Cardiac muscle cell (in vitro differentiated cells and primary cell): ENCODE results near the gene SDK2. TPM values are rescaled to one million over a fixed set of nuclear protein-coding genes. Genes with fewer than 3 reads are reported as not detected.

Experiments
- DNase-seq, 2 donors: peaks; one replicate each; pipeline versions ENCODE4 v3.0.0 to v3.0.0-alpha.2; 2010 to 2017; ENCODE audit warnings: low read depth in 1 of 2, low spot score in 1 of 2
- H3K27ac ChIP-seq: fragments of 200-600 bp; sonication (generic); 2 replicates; pipeline ENCODE4 v1.5.1; 2016
- H3K27me3 ChIP-seq: fragments of 200-600 bp; sonication (generic); 2 replicates; pipeline ENCODE4 v1.6.0; 2016; ENCODE audit warnings: control low read depth
- H3K36me3 ChIP-seq: fragments of 200-600 bp; sonication (generic); 2 replicates; pipeline ENCODE4 v1.5.1; 2016; ENCODE audit warnings: control low read depth
- H3K4me1 ChIP-seq: fragments of 200-600 bp; sonication (generic); 2 replicates; pipeline ENCODE4 v1.8.1; 2017; ENCODE audit warnings: low read depth, mild to moderate bottlenecking, mixed run types
- H3K4me3 ChIP-seq: fragments of 200-600 bp; sonication (generic); 2 replicates; pipeline ENCODE4 v1.5.1; 2016; ENCODE audit warnings: mild to moderate bottlenecking
- H3K9me3 ChIP-seq: fragments of 200-600 bp; sonication (generic); 2 replicates; pipeline ENCODE4 v1.5.1; 2017; ENCODE audit warnings: low read depth, mild to moderate bottlenecking, control low read depth
- polyA plus RNA-seq: library from polyadenylated mRNA; unstranded; fragments of >200 nt; fragmentation: Nextera tagmentation; extraction: Ambion mirVana; gene quantifications from 2 replicates; pipeline ENCODE4 v1.2.1, GENCODE V29; 2016
- total RNA-seq: library from RNA; depleted of rRNA; stranded (reverse); fragments of >200 nt; gene quantifications from 2 replicates; pipeline ENCODE4 v1.2.3, GENCODE V29; 2016
- TF ChIP-seq, protein P1 (sequence below): IDR thresholded peaks from 2 replicates; pipeline ENCODE4 v1.5.1; 2012; ENCODE audit warnings: low read depth, mild to moderate bottlenecking, low read length

SDK2 gene
- total and polyA plus RNA-seq, 2 experiments from 2014 or later, result 11.8 to 46.8 TPM

DNA sequence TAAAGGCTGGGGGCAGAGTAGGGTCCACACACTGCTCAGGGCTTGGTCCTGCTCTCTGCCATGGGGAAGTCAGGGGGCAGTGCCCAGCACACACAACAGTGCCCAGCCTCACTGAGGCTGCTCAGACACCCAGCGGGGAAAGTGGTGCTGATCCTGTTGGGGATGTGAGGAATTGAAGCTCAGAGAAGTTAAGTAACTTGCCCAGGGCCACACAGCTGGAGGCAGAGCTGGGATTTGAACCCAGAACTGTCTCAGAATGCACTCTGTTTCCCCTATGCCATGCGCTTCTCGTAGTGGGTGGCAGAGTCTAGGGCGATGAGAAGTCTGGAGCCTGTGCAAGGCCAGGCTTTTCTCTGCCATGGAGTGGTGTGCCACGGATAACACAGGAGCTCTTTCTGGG lies 59.3 kb downstream of the SDK2 start:
- H3K4me1 ChIP-seq, result peaks cover 4% of the 10 kb centered on the region
- no peaks in the 10 kb centered on the region for H3K9me3 ChIP-seq
- DNase-seq, result no peak
- TF ChIP-seq, protein P1, sequence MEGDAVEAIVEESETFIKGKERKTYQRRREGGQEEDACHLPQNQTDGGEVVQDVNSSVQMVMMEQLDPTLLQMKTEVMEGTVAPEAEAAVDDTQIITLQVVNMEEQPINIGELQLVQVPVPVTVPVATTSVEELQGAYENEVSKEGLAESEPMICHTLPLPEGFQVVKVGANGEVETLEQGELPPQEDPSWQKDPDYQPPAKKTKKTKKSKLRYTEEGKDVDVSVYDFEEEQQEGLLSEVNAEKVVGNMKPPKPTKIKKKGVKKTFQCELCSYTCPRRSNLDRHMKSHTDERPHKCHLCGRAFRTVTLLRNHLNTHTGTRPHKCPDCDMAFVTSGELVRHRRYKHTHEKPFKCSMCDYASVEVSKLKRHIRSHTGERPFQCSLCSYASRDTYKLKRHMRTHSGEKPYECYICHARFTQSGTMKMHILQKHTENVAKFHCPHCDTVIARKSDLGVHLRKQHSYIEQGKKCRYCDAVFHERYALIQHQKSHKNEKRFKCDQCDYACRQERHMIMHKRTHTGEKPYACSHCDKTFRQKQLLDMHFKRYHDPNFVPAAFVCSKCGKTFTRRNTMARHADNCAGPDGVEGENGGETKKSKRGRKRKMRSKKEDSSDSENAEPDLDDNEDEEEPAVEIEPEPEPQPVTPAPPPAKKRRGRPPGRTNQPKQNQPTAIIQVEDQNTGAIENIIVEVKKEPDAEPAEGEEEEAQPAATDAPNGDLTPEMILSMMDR, result no peak
- H3K36me3 ChIP-seq, result no peaks in the 10 kb centered on the region
- no peak overlapping the region for H3K27ac ChIP-seq
- no peaks in the 10 kb centered on the region for H3K27me3 ChIP-seq
- no peak overlapping the region for H3K4me3 ChIP-seq

DNA sequence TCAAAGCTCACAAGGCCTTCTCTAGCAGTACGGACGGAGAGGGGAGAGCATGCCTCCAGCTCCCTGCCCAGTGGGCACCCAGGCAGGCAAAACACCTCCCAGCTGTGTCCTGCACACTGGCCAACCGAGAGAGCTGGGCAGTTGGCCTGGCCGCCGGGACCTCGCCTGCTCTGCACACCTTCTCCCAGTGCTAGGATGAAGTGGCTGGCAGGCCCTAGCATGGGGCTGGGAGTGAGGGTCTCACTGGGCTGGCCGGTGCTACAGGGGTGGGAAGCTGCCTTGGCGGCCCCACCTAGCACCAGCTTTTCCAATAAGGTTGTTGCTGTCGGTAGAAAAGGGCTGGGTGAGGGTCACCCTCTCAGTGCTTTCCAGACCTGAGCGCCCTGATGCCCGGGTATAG lies 60.2 kb downstream of the SDK2 start:
- no peak overlapping the region for H3K27ac ChIP-seq
- DNase-seq, result no peak
- H3K4me3 ChIP-seq, result no peak overlapping the region
- no peaks in the 10 kb centered on the region for H3K36me3 ChIP-seq
- H3K27me3 ChIP-seq, result no peaks in the 10 kb centered on the region
- peaks cover 4% of the 10 kb centered on the region for H3K4me1 ChIP-seq
- no peaks in the 10 kb centered on the region for H3K9me3 ChIP-seq
- TF ChIP-seq, protein P1, result no peak

DNA sequence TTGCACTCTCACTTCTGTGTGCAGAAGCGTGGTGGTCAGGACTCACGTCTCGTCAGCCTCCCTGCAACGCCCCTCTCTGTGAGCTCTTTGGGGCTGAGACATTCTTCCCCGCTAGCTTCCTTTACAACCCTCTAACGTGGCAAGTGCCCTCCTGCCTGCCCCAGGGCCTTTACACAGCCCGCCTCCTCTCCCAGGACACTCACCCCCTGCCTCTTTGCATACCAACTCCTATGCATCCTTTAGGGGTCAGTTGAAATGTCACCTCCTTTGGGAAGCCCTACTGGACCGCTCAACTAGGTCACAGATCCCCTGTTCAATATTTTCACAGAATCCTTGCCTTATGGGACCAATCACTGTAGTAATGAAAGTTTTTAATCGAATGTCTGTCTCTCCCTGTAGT lies 61.4 kb downstream of the SDK2 start:
- peaks cover 3% of the 10 kb centered on the region for H3K4me1 ChIP-seq
- no peaks in the 10 kb centered on the region for H3K27me3 ChIP-seq
- no peak overlapping the region for H3K4me3 ChIP-seq
- TF ChIP-seq, protein P1, result no peak
- H3K27ac ChIP-seq, result no peak overlapping the region
- no peak for DNase-seq
- no peaks in the 10 kb centered on the region for H3K36me3 ChIP-seq
- H3K9me3 ChIP-seq, result no peaks in the 10 kb centered on the region

DNA sequence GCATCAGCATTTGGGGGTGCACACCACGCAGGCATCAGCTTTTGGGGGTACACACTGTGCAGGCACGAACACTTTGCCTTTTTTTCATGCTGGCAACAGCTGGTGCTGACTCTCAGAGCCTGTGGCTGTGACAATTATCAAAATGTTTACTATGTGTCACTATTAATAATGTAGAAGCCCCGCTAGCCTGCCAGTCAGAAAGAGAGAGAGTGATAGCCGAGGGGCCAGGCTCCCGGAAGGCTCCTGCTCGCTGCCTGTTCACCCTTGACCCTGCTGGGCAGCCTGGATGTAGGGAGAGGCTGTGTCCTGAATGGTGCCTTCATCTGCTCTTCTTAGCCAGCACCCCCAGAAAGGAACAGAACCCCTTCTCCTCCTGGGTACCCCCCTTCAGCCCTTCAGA lies 61.9 kb downstream of the SDK2 start:
- Histone ChIP-seq H3K9me3 (no peaks in the 10 kb centered on the region), H3K4me3 (no peak overlapping the region), H3K4me1 (no peaks in the 10 kb centered on the region), H3K36me3 (no peaks in the 10 kb centered on the region), H3K27ac (no peak overlapping the region), H3K27me3 (no peaks in the 10 kb centered on the region)
- no peak for DNase-seq
- TF ChIP-seq, protein P1, result no peak

DNA sequence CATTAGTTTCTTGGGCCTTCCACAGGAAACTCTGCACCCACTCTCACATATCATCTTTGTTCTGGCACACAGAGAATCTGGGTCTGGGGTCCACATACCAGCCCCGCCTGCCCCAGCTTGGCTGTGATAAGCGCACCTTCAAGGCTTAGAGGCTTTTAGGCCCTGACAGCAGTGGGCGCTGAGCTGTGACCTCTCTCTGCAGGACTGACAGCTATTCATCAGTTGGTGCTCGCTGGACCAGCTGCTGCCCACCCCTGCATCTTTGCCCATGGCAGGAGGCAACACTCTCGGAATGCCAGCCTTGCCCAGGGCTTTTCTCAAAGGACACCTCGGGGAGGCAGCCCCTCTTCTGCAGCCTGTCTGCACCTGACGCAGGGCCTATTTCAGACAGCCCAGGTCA lies 62.9 kb downstream of the SDK2 start:
- TF ChIP-seq, protein P1, result no peak
- no peak for DNase-seq

More for the DNA sequence above, 62.9 kb downstream of the SDK2 start:
- Histone ChIP-seq H3K27ac (no peak overlapping the region), H3K27me3 (no peaks in the 10 kb centered on the region), H3K4me3 (no peak overlapping the region), H3K9me3 (no peaks in the 10 kb centered on the region), H3K4me1 (no peaks in the 10 kb centered on the region), H3K36me3 (no peaks in the 10 kb centered on the region)
